GM12874 (cell line): Measurements from ENCODE around the gene MYO10.

Source experiments
- TF ChIP-seq, protein P1 (sequence below): IDR thresholded peaks from 2 replicates; pipeline ENCODE4 v1.5.1; 2011; ENCODE audit warnings: low read depth, mild to moderate bottlenecking, control low read depth, low read length, moderate library complexity; ENCODE audit not compliant: insufficient read depth

Gene MYO10

DNA sequence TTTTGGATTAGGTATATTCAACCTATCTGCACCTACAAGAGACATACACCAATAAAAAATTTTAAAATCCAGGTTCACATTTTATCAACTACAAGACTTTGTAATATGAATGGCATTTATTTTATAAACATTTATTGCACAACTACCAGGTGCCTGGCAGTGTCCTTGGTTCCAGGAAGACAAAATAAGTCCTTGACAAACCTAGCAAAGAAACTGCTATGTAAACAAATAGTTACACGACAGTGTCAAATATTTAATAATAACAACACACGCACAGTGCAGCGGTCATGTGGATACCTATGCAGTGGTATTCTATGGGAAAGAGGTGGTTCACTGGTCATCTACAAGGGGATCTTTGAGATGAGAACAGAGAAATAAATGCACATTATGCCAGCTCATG, 120.7 kb downstream of the MYO10 start:
- TF ChIP-seq, protein P1, sequence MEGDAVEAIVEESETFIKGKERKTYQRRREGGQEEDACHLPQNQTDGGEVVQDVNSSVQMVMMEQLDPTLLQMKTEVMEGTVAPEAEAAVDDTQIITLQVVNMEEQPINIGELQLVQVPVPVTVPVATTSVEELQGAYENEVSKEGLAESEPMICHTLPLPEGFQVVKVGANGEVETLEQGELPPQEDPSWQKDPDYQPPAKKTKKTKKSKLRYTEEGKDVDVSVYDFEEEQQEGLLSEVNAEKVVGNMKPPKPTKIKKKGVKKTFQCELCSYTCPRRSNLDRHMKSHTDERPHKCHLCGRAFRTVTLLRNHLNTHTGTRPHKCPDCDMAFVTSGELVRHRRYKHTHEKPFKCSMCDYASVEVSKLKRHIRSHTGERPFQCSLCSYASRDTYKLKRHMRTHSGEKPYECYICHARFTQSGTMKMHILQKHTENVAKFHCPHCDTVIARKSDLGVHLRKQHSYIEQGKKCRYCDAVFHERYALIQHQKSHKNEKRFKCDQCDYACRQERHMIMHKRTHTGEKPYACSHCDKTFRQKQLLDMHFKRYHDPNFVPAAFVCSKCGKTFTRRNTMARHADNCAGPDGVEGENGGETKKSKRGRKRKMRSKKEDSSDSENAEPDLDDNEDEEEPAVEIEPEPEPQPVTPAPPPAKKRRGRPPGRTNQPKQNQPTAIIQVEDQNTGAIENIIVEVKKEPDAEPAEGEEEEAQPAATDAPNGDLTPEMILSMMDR: no peak

GRCh38 chr5:16812911-16813310, 123.2 kb downstream of the MYO10 start:
- TF ChIP-seq, protein P1: no peak

DNA sequence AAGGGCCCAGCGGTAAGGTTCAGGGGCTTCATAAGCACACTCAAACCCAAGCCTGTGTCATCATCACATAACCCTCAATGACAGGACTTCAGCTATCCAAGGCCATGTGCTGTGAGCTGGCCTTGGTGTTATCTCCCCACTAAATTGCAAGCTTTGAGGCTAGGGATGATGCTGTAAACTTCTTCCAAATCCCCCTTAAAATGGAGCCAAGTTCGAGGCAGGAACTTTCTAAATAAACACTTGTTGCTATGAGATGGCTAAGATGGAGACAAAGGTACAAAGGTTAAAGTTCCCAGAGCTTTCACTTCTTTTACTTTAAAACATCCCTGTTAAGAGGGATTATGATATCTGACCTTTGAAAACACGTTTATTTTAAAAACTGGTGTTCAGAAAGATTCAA, 123.6 kb downstream of the MYO10 start:
- TF ChIP-seq, protein P1: no peak

- TF ChIP-seq, protein P1: no peak
Observed at GRCh38 chr5:16810208-16810854, 125.8 kb downstream of the MYO10 start.

DNA sequence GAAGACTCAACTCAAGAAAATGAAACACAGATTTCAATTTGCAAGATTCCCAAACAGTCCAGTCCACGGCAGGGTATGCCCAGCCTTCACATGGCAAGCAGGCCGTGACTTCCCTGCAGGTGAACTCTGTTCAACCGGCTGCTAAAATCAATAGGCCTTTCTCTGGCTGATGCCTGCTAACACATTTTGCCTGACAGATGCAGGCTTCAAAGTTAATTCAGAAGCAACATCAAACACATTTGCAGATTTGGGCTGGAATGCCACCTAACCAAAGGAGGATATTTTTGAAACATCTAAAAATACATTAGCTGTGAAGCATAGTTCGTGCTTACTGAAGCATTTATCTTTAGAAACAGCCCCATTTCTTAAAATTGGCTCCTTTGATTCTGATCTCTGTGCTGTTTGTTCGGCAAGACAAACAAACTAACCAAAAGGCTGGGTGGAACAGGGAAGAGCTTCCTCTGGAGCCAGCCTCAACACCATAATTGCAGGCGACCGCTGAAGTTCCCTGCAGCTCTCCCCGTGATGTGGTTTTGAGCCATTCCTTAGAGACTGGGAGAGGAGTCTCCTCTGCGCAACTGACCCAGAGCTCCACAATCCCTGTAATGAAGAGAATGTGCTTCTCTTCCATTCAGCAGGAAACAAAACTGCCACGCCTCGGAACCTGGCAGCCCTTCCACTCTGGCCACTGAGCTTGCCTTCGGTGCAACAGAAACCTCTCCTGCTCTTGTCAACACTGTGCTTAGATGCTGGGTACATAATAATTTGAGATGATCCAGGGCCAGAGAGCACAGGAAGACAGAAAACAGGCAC, 126.5 kb downstream of the MYO10 start:
- TF ChIP-seq, protein P1: no peak

DNA sequence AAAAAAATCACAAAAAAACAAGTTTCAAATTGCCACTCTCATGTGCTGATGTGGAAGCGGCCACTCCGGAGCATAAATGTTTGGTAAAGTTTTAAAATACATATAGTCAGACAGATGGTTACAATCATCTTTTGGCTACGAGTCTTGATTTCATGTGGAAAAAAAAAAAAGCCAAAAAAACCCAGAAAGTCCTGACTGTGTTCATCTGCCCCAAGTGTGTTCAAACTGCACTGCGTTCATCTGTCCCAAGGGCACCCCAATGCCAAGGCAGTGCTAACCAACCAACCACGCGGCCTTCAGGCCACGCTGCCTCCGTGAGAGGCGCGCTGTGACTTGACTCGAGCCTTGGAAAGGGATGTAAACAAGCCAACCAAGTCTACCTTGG, 127.1 kb downstream of the MYO10 start:
- TF ChIP-seq, protein P1: no peak

- TF ChIP-seq, protein P1: no peak
Observed at GRCh38 chr5:16808021-16808420, 128.1 kb downstream of the MYO10 start.
